Esophagus muscularis mucosa (tissue), 4 donors: ENCODE data around the gene TEX12. TPM values are rescaled to one million over a fixed set of nuclear protein-coding genes. Genes with fewer than 3 reads are reported as not detected.
A peak's percentile ranks its signal among the peaks of the same experiment; 100 is the strongest.

Source experiments
- DNase-seq: peaks from one replicate; pipeline ENCODE4 v3.0.0-alpha.2; 2017; ENCODE audit errors: extremely low spot score
- H3K27ac ChIP-seq, 4 donors: fragments of 200-600 bp; sonication (generic); replicated peaks in 1 of 4; 1 replicate in 3 of 4; 2 replicates in 1 of 4; pipeline ENCODE4 v1.5.1; 2016 to 2019; ENCODE audit warnings: mild to moderate bottlenecking in 1 of 4
- H3K27me3 ChIP-seq, 4 donors: fragments of 200-600 bp; sonication (generic); one replicate each; pipeline versions ENCODE4 v1.5.1 to v1.6.0; 2016 to 2019
- H3K36me3 ChIP-seq, 4 donors: fragments of 200-600 bp; sonication (generic); one replicate each; pipeline ENCODE4 v1.5.1; 2016 to 2019
- H3K4me1 ChIP-seq, 4 donors: fragments of 200-600 bp; sonication (generic); one replicate each; pipeline ENCODE4 v1.5.1; 2016 to 2019
- H3K4me3 ChIP-seq, 4 donors: fragments of 200-600 bp; sonication (generic); 1 replicate in 2 of 4; 2 replicates in 2 of 4; pipeline ENCODE4 v1.5.1; 2016 to 2019; ENCODE audit warnings: mild to moderate bottlenecking in 4 of 4, moderate library complexity in 1 of 4
- H3K9me3 ChIP-seq, 4 donors: fragments of 200-600 bp; sonication (generic); 1 replicate in 3 of 4; 2 replicates in 1 of 4; pipeline ENCODE4 v1.5.1; 2016 to 2019
- EP300 ChIP-seq: sonication (generic); formaldehyde crosslinking; IDR thresholded peaks from one replicate; pipeline ENCODE4 v1.6.1; 2017; ENCODE audit warnings: antibody characterized with exemption
- POLR2A ChIP-seq: fragments of 450-650 bp; IDR thresholded peaks from one replicate; pipeline ENCODE4 v1.6.1; 2017; ENCODE audit warnings: antibody characterized with exemption, moderate library complexity, mild to moderate bottlenecking, low read depth
- POLR2AphosphoS5 ChIP-seq, 2 donors: sonication (generic); formaldehyde crosslinking; IDR thresholded peaks; one replicate each; pipeline ENCODE4 v1.6.1; 2017; ENCODE audit warnings: antibody characterized with exemption in 2 of 2
- WGBS: methylation state at CpG from one replicate; pipeline ENCODE4 v1.1.5; 2018; 5-methylcytosine and 5-hydroxymethylcytosine counted together
- intact Hi-C: fragments of 100-400 bp; cut with DNase I; formaldehyde crosslinking; loops from one replicate; pipeline ENCODE4 v1.15.1; 2023
- total RNA-seq, 4 donors: library from RNA; depleted of rRNA; stranded (reverse); fragments of >200 nt; gene quantifications; one replicate each; pipeline versions ENCODE4 v1.1.0 to v1.2.1, GENCODE V29; 2016
- TF ChIP-seq, protein P1 (sequence below), 3 experiments: fragments of 200-600 bp in 2 of 3; fragments of 450-650 bp in 1 of 3; sonication (generic) in 2 of 3; IDR thresholded peaks; one replicate each; pipeline ENCODE4 v1.5.1; 2017 to 2019; ENCODE audit warnings: antibody characterized with exemption in 3 of 3, mild to moderate bottlenecking in 2 of 3, moderate library complexity in 1 of 3

TEX12 gene
- total RNA-seq, 4 donors from 2014 or later = 0.40 to 4.2 TPM; not detected in 2

DNA sequence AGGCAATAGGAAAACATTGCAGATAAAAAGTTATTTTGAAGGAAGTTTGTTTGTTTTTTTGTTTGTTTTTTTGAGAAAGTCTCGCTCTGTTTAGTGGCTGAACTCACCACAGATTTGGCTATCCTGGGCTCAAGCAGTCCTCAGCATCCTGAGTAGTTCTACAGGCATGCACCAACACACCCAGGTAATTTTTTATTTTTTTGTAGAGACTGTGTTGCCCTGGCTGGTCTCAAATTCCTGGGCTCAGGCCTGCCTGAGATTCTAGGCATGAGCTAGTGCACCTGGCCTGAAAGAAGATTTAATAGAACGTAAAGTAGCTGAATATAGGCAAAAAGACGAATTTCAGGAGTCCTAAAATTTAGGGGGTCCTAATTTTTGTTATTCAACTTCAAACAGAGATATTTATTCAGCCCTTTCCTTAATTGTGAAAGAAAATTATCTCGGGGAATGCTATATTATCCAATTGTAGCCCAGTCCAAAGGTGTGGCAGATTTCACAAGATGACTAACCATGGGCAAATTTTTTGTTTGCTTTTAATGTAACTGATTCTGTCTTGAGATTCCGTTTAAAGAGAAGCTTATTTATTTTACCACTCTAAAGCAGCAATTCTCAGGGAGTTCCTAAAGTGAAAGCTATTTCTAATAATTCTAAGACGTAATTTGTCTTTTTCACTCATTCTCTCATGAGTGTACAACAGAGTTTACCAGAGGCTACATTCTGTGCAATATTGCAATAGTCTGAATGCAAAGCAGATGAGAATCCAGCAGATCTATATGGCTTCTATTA, 4.2 kb upstream of the TEX12 start:
- Histone ChIP-seq H3K27ac (peak overlapping the region in 1 of 4 donors; percentile 53), H3K4me1 (no peaks in the 10 kb centered on the region), H3K9me3 (no peaks in the 10 kb centered on the region), H3K27me3 (no peaks in the 10 kb centered on the region), H3K36me3 (no peaks in the 10 kb centered on the region), H3K4me3 (peak overlapping the region in 3 of 4 donors; percentile 31 to 48 (median 36))
- 76% methylated on average over 6 of the region's 6 CpGs for WGBS
- TF ChIP-seq EP300 (no peak), POLR2AphosphoS5 (IDR thresholded peaks at IDR 0.05) (no peak), POLR2A (no peak)
- TF ChIP-seq, protein P1, sequence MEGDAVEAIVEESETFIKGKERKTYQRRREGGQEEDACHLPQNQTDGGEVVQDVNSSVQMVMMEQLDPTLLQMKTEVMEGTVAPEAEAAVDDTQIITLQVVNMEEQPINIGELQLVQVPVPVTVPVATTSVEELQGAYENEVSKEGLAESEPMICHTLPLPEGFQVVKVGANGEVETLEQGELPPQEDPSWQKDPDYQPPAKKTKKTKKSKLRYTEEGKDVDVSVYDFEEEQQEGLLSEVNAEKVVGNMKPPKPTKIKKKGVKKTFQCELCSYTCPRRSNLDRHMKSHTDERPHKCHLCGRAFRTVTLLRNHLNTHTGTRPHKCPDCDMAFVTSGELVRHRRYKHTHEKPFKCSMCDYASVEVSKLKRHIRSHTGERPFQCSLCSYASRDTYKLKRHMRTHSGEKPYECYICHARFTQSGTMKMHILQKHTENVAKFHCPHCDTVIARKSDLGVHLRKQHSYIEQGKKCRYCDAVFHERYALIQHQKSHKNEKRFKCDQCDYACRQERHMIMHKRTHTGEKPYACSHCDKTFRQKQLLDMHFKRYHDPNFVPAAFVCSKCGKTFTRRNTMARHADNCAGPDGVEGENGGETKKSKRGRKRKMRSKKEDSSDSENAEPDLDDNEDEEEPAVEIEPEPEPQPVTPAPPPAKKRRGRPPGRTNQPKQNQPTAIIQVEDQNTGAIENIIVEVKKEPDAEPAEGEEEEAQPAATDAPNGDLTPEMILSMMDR (IDR thresholded peaks at IDR 0.05) = no peak
- intact Hi-C loops = no loop called here
- DNase-seq = no peak

DNA sequence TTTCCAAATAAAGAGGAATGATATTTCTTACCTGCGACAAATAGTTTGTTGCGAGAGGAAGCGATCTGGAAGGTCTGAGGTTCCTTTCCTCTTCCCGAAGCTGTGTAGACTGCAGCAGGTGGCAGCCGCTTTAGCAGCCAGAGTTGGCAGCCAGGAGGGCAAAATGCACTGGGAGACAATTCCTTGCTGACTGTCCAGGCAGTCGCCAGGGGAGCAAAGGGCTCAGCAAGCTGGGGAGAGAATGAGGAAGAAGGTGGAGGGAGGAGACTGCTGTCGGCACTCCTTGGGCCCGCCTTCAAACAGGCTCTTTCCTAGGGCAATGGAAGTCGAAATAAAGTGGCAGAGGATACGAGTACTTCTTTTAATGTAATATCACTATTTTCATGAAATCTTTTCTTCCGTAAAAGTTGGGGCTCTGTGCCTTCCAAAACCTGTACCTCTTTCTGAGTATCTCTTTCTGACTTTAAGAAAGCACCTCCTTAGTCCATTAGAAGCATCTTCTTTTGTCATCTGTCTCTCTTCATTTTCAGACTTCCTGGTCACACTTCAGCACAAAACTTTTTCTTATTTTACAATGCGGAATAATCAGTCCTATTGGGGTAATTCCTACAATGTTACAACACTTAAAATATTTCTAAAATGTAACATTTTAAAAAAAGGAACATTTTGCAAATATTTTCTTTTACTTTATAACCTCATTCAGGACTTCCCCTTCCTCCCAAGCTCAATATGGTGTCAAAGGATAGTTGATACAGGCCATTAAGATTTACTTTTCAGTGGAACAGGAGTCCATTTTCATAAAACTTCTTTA, 3.1 kb upstream of the TEX12 start, which contains the start of gene IL18:
Gene IL18 (minus strand): TSS at position 220 of the 811 bp plus-strand sequence. CDS start 9,041 bp downstream, outside the sequence.
- Histone ChIP-seq H3K9me3 (no peaks in the 10 kb centered on the region), H3K4me1 (no peaks in the 10 kb centered on the region), H3K27ac (peak within 1 kb of the TSS in 2 of 4 donors; percentile 37 to 53), H3K36me3 (no peaks in the 10 kb centered on the region), H3K4me3 (peak within 1 kb of the TSS; percentile 28 to 48 (median 34)), H3K27me3 (no peaks in the 10 kb centered on the region)
- intact Hi-C loops = no loop called here
- no peak for DNase-seq
- WGBS = 71% methylated on average over 12 of the region's 12 CpGs
- TF ChIP-seq POLR2AphosphoS5 (IDR thresholded peaks at IDR 0.05) = peak in 1 of 2 donors; percentile 37
- TF ChIP-seq POLR2A = no peak

DNA sequence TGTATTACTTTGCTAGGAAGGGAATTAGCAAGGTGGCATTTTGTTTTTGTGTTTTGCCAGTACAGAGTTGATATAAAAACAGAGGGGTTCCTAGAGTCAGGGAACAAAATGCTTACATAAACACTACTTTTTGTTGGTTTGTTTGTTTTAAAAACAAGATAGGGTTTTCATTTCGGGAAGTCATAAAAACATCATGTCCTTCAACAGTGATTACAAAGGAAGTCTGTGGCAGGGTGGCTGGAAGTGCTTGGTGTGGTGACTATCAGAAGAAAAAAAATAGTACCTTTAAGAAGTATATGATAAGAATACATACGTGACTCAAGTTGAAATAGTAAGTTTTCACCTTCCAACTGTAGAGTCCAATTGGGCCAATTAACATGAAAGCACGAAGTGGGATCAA, 2.1 kb upstream of the TEX12 start:
- Histone ChIP-seq H3K27me3 (no peaks in the 10 kb centered on the region), H3K9me3 (no peaks in the 10 kb centered on the region), H3K4me3 (no peak overlapping the region), H3K36me3 (no peaks in the 10 kb centered on the region), H3K4me1 (no peaks in the 10 kb centered on the region), H3K27ac (no peak overlapping the region)
- TF ChIP-seq POLR2AphosphoS5 (IDR thresholded peaks at IDR 0.05) = no peak
- TF ChIP-seq EP300 = no peak
- TF ChIP-seq POLR2A = no peak
- TF ChIP-seq, protein P1 (IDR thresholded peaks at IDR 0.05) = no peak
- WGBS = 76% methylated on average over 3 of the region's 3 CpGs
- DNase-seq = no peak
- intact Hi-C loops = loop anchor here (5.0 kb wide), 1 partner anchor 38 kb away; no protein-coding TSS in a partner anchor

DNA sequence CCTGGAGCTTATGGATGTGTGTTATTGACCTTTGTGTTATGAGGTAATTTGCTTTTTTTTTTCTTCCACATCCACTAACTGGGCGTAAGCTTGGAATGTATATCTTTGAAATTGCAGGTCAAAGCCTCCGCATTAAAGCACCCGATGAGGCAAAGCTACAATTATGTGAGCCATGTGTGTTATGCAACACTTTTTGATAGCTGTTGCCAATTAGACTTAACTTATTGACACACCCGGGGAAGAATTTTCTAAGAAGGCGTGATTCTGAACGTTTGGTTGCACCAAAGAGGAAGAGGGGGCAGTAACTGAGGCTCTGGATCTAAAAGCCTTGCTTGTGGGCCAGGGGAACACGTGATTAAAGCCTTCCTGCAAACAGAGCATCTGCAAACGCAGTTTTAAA, 610 bp upstream of the TEX12 start:
- no peak for DNase-seq
- H3K27ac ChIP-seq = no peak overlapping the region
- H3K36me3 ChIP-seq = no peaks in the 10 kb centered on the region
- TF ChIP-seq EP300 (no peak), POLR2A (no peak), POLR2AphosphoS5 (IDR thresholded peaks at IDR 0.05) (no peak)
- TF ChIP-seq, protein P1 (IDR thresholded peaks at IDR 0.05) = no peak
- intact Hi-C loops = loop anchor here (5.0 kb wide), 1 partner anchor 39 kb away; no protein-coding TSS in a partner anchor
- no peaks in the 10 kb centered on the region for H3K9me3 ChIP-seq
- H3K4me1 ChIP-seq = no peaks in the 10 kb centered on the region
- H3K27me3 ChIP-seq = no peaks in the 10 kb centered on the region
- WGBS = 65% methylated on average over 8 of the region's 8 CpGs
- no peak overlapping the region for H3K4me3 ChIP-seq
